Subcutaneous adipose tissue (tissue), 4 donors: ENCODE measurements around the gene RBM22. TPM values are rescaled to one million over a fixed set of nuclear protein-coding genes. Genes with fewer than 3 reads are reported as not detected.

Experiments
- CTCF ChIP-seq: fragments of 450-650 bp; IDR thresholded peaks from one replicate; pipeline ENCODE4 v1.5.1; 2016; ENCODE audit warnings: low read depth, mild to moderate bottlenecking, control low read depth, antibody characterized with exemption, moderate library complexity
- total RNA-seq, 4 donors: library from RNA; depleted of rRNA; stranded (reverse); fragments of >200 nt; gene quantifications; one replicate each; pipeline ENCODE4 v1.1.0, GENCODE V29; 2016

The RBM22 gene
- 10 to 100 TPM; 32.8 to 35.5 (median 34.4) TPM for total RNA-seq

- TF ChIP-seq CTCF, result no peak
These were observed at the start of gene RBM22 for GRCh38 chr5:150700594-150701377. RBM22 (minus strand) TSS chr5:150701062; CDS start chr5:150700985, 77 bp downstream.

- no peak for TF ChIP-seq CTCF
These were observed 49.6 kb upstream of the RBM22 start for GRCh38 chr5:150750469-150750868.

GRCh38 chr5:150740992-150741391, 40.1 kb upstream of the RBM22 start:
- TF ChIP-seq CTCF, result no peak

DNA sequence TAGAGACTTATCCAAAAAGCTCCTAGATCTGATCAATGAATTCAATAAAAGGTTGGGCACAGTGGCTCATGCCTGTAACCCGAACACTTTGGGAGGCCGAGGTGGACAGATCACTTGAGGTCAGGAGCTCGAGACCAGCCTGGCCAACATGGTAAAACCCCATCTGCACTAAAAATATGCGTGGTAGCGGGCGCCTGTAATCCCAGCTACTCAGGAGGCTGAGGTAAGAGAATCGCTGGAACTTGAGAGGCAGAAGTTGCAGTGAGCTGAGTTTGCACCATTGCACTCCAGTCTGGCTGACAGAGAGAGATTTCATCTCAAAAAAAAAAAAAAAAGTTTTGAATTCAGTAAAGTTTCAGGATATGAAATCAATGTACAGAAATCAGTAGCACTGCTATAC, 38.0 kb upstream of the RBM22 start:
- no peak for TF ChIP-seq CTCF

DNA sequence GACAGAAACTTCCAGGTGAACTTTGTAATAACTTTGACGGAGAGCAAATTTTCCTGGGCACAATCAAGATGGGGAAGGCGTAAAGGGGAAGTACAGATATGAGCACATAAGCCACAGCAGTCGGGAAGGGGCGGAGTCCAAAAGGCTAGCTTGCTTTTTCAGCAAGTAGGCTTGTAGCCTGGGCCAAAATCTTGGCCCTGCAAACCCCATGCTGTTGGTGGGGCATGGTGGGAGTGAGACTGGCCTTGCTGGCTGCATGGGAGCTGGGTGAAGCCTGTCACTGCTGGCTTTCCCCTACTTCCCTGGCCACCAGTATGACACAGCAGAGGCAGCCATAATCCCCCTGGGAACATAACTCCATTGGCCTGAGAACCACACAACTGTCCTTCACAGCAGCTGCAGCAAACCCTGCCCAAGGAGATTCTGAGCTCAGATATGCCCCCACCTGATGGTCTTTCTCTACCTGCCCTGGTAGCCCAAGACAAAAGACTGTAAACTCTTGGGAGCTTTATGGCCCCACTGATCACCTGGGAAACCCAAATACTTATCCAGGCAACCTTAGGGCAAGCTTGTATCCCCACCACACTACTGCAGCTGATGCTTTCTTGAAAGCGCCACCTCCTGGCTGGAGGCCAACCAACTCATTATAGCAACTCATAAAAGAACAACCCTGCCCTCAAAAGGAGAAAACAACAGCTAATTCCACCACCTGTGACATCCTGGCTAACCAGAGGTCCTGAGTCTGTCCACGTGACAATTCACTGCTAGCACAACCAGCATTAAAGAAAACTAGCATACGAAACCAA, 33.9 kb upstream of the RBM22 start:
- no peak for TF ChIP-seq CTCF

DNA sequence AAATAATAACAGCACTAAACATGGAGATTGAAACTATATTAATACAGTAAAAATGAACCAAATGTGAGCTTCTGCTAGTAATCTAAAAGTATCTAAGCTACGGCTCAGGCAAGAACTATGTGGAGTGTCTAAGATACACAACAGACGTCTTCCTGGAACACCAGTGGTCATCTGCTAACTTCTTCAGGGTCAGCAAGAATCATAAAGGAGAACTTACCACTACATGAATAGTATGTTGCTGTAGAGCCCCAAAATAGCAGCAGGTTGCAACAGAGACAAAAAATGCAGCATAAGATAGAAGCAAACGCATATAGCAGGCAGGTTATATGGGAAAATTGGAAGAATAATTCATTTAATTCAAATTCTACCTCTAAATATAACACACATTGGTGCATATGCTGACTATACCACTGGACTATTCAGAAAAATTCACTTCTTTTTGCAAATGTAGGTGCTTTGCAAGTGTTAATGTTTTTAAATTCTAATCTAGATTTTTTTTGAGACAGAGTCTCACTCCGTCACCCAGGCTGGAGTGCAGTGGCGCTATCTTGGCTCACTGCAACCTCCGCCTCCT, 30.9 kb upstream of the RBM22 start:
- no peak for TF ChIP-seq CTCF

DNA sequence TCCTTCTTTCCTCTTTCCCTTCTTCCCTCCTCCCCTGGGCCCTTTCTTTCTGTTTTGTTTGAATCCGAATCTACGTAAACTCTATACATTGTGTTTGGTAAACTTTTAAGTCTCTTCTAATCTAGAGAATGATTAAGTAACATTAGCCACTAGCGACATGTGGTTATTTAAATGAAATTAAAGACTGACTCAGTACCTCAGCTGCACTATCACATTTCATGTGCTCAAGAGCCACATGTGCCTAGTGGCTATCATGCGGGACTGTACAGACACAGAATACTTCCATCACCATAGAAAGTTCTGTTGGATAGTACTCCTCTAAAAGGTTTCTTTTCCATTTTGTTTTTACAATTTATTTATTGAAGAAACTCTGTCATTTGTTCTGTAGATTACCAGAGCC, 29.0 kb upstream of the RBM22 start:
- no peak for TF ChIP-seq CTCF
